NCI-H524 treated with DMSO at 0.1 percent for 48 hours (cell line): ENCODE data around the gene KIAA0513.

Experiments used
- DNase-seq: peaks from one replicate; lab custom pipeline; 2025; lab: John Stamatoyannopoulos, UW

Gene KIAA0513

GRCh38 chr16:85090873-85091521, 63.4 kb downstream of the KIAA0513 start:
- DNase-seq, result no peak

- DNase-seq, result no peak
Measured at GRCh38 chr16:85091522-85091910, 63.9 kb downstream of the KIAA0513 start.

- no peak for DNase-seq
Measured at GRCh38 chr16:85092309-85092708, 64.7 kb downstream of the KIAA0513 start.

DNA sequence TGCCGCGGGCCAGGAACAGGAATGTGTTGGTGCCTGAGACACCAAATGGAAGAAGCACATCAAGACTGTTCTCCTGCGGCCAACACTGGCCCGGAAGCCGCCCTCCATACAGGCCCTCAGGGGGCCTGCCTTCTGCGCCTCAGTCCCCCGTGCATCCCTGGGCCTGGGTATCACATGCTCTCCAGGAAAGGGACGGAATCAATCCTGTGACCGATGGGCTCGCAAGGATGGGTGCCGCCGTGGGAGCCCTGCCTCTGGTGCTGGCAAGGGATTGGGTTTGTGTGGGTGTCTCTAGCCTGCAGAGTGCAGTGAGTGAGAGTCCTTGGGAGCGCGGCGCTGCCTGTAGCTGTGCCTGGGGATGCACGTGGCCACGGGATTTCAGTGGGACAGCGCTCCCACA, 65.3 kb downstream of the KIAA0513 start:
- DNase-seq, result no peak

- no peak for DNase-seq
Measured at GRCh38 chr16:85093705-85094104, 66.1 kb downstream of the KIAA0513 start.

DNA sequence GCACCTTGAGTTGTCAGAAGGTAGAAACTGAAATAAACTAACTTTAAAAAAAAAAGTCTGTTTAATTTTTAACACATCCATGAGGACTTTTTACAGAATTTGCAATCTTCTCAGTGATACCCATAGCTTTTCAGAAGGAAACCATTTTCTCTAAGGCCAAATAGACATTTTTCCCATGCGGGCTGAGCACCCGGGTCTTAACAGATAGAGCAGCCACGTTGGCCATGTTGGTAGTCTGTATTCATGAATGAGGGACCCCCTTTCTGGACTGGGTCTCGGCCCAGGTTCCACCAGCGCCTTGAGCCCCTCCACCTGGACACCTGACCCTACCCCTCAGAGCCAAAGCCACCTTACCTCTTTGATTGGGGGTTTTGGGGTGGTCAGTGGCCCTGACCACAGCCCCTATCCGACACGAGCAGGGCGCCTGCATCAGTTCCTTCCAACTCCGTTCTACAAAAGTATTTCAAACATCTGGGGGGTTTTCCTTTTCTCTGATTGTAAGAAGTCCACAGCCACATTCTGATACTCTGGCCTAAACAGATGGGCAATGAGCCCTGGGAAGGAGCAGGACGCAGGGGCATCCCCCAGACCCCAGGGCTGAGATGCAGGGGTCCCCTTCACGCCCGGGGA, 66.7 kb downstream of the KIAA0513 start:
- DNase-seq, result no peak

DNA sequence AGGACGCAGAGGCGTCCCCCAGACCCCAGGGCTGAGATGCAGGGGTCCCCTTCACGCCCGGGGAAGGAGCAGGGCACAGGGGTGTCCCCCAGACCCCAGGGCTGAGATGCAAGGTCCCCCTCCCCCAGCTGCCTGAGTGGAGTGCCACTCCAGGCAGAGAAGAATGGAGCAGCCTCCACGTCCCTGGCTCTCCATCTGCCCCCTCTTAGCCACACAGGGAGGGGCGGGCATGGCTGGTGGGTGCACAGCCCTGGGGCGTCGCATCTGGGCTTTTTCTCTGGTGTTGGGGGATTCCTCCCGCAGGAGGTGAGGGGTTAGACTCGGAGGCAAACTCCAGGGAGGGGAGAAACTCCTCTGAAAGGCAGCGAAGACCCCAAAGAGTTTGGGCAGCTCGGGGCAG, 67.2 kb downstream of the KIAA0513 start:
- peak; percentile 66 for DNase-seq

DNA sequence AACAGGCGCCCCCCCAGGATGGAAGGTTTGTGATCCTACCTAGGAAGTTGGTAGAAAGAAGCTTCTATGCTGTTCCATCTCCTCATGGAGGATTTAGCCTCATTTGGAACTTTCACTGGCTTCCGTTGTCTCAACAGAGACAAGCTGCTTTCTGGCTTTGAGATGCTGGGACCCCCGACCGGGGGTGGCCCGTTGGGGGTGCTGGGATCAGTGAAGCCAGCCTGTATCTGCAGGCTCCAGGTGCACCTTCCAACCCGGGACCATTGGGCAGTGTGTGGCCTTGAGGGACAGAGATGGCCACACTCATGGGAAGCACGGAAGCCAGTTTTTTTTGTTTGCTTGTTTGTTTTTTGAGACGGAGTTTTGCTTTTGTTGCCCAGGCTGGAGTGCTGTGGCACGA, 69.3 kb downstream of the KIAA0513 start:
- no peak for DNase-seq

DNA sequence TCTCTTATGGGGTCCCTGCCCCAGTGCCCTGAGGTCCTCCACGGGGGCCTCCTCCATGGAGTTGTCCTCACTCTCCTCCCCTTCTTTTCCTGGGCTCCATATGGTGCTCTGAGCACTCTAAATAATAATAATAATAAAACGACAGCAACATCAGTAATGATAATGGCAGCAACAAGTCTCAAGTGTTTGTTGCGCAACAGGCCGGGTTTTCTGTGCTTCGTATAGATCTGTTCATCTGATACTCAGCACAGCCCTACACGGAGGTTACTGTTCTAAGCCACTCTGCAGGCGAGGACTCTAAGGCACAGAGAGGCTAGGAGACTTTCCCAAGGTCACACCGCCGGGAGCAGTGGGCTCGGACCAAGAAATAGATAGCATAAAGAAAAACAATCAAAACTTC, 71.0 kb downstream of the KIAA0513 start:
- DNase-seq, result no peak

GRCh38 chr16:85100265-85100664, 72.7 kb downstream of the KIAA0513 start:
- no peak for DNase-seq

- DNase-seq, result no peak
Measured at GRCh38 chr16:85101956-85102630, 74.5 kb downstream of the KIAA0513 start.

DNA sequence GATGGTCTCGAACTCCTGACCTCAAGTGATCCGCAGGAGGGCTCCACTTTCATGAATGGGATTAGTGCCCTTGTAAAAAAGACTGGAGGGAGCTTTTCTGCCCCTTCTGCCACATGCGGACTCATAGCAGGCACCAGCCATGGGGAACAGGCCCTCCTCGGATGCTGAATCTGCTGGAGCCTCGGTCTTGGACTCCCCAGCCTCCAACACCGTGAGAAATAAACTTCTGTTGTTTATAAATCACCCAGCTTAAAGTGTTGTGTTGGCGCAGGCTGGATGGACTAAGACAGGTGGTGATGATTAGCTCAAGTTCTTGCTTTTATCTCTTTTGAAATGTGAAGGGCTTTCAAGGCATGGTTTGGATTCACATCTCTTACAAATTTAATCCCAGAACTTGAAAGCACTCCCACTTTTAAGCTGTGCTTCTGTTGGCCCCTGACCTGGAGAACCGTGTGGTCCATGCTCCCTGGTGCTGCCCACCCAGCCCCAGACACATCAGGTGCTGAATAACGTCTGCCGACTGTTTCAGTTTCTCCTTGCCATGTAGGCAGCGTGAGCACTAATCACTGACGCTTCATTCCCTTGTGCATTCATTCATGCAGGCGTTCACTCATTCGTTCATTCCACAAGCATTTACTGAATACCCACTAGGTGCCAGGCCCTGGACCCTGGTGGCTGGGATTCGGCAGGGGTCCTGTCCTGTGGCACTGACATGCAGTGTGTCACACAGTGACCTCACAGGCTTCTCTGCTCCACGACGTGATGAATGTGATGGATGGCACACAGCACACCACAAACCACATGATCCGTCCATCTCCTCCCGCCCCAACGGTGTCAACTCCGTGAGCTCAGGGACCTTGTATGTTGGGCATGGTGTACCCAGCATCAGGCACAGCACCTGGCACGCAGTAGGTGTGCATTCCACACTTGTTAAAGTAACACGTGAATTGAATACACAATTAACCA, 75.8 kb downstream of the KIAA0513 start:
- DNase-seq, result peak; percentile 95

DNA sequence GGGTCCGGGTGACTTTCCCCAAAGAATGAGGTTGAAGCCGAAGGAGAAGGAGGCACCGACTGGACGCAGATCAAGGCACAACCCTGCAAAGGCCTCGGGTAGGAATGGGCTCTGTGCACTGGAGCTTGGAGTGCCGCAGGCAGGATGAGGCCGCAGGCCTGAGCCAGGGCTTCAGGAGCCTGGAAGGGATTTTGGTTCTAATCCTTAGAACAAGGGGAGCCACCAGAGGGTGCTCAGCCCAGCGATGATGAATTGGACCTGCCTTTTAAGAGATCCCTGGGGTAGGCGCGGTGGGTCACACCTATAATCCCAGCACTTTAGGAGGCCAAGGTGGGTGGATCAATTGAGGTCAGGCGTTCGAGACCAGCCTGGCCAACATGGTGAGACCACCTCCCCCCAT, 76.6 kb downstream of the KIAA0513 start:
- DNase-seq, result peak; percentile 31

GRCh38 chr16:85104821-85105391, 77.3 kb downstream of the KIAA0513 start:
- DNase-seq, result no peak

- DNase-seq, result no peak
Measured at GRCh38 chr16:85105475-85105874, 77.9 kb downstream of the KIAA0513 start.

GRCh38 chr16:85107083-85107482, 79.5 kb downstream of the KIAA0513 start:
- DNase-seq, result no peak

GRCh38 chr16:85107532-85107931, 79.9 kb downstream of the KIAA0513 start:
- DNase-seq, result no peak

DNA sequence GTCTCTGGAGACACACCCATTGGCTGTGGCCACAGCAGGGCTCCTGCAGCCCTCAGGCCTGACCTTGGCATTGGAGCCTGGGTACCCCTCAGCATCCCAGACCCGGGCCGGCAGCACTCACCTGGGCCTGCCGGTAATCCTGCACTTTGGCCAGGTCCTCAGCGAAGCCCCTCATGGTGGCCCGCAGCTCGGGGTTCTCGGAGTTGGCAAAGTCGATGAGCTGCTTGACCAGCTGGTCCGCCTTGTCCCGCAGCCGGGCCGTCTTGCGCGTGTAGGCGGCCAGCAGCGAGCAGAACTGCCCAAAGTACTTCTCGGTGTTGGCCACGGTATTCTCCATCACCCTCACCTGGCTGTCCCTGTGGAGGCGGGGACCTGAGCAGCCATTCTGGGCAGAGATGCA, 82.5 kb downstream of the KIAA0513 start:
- no peak for DNase-seq

DNA sequence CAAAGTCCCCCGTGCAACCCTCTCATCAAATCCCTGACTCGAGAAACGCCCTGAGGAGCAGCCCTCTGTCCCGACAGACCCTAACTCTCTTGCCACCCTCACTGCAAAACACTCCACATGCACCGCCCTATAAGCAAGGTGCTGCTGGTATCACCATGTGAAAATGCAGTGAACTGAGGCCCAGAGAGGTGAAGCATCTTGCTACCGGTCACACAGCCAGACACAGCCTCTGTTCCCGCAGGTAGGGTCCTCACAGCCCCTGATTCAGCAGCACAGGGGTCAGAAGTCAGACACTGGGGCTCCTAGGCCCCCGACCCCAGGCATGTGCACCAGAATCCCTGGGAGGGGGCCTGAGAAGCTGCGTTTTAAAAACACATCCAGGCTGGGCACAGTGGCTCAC, 83.6 kb downstream of the KIAA0513 start:
- DNase-seq, result no peak

GRCh38 chr16:85112364-85112763, 84.8 kb downstream of the KIAA0513 start, which contains the start of gene CIBAR2:
Gene CIBAR2, minus strand, starts transcription at chr16:85112472. Its CDS starts 120 bp downstream, at chr16:85112352.
- no peak for DNase-seq

DNA sequence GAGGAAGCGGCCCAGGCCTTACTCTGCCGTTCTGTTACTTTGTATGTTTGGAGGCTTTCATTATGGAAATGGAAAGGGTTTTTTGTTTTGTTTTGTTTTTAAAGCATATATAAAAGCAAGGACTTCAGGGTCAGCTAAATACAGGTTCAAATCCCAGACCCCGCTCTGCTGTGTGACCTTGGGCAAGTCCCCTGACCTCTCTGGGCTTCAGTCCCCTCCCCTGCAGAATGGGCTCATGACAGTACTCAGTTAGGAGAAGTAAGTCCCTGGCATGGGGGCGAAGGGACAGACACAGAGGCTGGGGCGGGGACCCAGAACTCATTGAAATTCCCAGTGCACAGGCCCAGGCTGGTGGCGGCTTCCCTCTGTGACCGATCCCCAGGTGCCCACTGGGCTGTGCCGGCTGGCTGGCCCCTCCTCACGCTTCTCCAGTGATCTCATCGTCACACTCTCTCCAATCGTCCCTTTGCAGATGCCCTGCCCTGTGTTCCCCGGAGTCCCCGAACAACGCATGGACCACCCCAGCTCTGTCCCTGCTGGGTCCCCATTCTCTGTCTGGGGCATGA, 85.7 kb downstream of the KIAA0513 start:
- no peak for DNase-seq
